ENCODE data around the gene MARCHF3. TPM values are rescaled to one million over a fixed set of nuclear protein-coding genes. Genes with fewer than 3 reads are reported as not detected.
A peak's percentile ranks its signal among the peaks of the same experiment; 100 is the strongest.

The MARCHF3 gene
- total and polyA plus RNA-seq, 5 donors, result 11.0 to 27.0 (median 16.3) TPM

DNA sequence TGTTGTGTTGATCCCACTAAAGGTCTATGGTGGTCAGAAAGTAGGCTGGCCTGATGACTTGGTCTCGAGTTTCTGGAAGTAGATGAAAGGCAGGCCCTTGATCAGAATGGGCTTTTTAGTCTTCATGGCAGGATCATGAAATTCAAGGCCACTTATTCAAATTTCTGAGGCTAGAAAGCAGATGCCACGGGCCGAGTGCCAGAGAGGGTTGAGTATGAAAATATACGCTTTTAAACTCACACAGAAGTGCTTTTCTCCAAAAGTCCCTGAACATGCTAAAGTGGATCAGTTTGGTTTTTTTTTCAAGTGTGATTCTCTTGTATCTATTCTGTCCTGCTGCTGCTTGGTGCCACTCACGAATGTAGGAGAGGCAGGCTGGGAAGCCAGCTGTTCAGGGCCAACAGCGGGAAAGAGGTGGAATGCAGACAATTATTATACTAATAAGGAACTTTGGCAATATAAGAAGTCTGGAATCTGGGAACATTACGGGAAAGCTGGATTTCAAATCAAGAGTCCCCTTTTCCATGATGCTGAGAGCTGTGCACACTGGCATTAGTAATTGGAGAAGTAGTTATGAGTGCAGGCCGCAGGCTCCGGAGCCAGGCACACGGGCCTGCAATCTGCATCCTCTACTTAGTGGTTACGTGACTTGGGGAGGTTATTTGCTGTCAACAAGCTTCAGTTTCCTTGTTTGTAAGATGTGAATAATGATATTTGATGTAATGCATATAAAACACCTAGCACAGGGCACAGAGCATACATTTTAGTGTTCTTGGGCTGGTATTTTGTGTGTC lies 157.6 kb downstream of the MARCHF3 start:
- H3K27ac ChIP-seq (ENCODE audit: low read length), result no peak overlapping the region
- no peaks in the 10 kb centered on the region for H3K27me3 ChIP-seq (ENCODE audit: control insufficient read depth, insufficient read depth)
- WGBS, result 71% methylated on average over 11 of the region's 11 CpGs
- no peaks in the 10 kb centered on the region for H3K9me3 ChIP-seq (ENCODE audit: control insufficient read depth, low read length)
- peak in 1 of 2 donors; percentile 17 for ATAC-seq
- H3K4me3 ChIP-seq (ENCODE audit: low read length), result no peak overlapping the region
- peak in 2 of 3 donors; percentile 56 to 70 for DNase-seq
- H3K4me1 ChIP-seq (ENCODE audit: control insufficient read depth, insufficient read depth, low read length), result peaks cover 2% of the 10 kb centered on the region
- intact Hi-C loops (cut with DNase I), result no loop called here

GRCh38 chr5:126871441-126871840 lies 158.9 kb downstream of the MARCHF3 start:
- intact Hi-C loops (cut with DNase I), result no loop called here
- Histone ChIP-seq H3K27me3 (ENCODE audit: control insufficient read depth, insufficient read depth) (no peaks in the 10 kb centered on the region), H3K27ac (ENCODE audit: low read length) (no peak overlapping the region), H3K4me3 (ENCODE audit: low read length) (no peak overlapping the region), H3K9me3 (ENCODE audit: control insufficient read depth, low read length) (no peaks in the 10 kb centered on the region), H3K4me1 (ENCODE audit: control insufficient read depth, insufficient read depth, low read length) (peaks cover 9% of the 10 kb centered on the region)
- DNase-seq (no peak), ATAC-seq (no peak)
- 95% methylated on average over 6 of the region's 6 CpGs for WGBS

DNA sequence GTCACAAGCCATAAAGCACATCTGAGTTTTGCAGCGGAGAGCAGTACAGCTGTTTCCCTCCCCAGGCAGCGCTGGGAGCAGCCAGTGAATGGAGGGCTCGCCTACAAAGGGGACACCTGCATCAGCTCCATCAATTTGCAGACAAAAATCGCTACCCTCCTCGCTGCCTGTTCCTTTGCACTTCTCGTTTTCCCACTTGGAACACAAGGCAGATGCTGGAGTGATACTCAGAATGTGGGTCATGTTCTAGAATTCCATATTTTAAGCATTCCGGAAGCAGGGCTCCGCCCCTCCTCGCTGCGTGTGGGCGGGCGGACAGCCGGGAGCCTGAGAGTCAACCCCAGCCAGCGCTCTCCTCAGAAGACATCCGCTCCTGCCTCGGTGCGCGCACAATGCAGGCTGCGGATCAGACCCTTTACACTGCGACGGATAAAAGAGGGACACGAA lies 161.3 kb downstream of the MARCHF3 start:
- WGBS, result 26% methylated on average over 22 of the region's 22 CpGs
- Histone ChIP-seq H3K4me3 (ENCODE audit: low read length) (no peak overlapping the region), H3K4me1 (ENCODE audit: control insufficient read depth, insufficient read depth, low read length) (peaks cover 7% of the 10 kb centered on the region), H3K27ac (ENCODE audit: low read length) (no peak overlapping the region), H3K27me3 (ENCODE audit: control insufficient read depth, insufficient read depth) (no peaks in the 10 kb centered on the region), H3K9me3 (ENCODE audit: control insufficient read depth, low read length) (no peaks in the 10 kb centered on the region)
- ATAC-seq, result peak; percentile 66 to 74
- intact Hi-C loops (cut with DNase I), result no loop called here
- peak; percentile 49 to 77 (median 75) for DNase-seq

- Histone ChIP-seq H3K9me3 (ENCODE audit: control insufficient read depth, low read length) (no peaks in the 10 kb centered on the region), H3K4me1 (ENCODE audit: control insufficient read depth, insufficient read depth, low read length) (peaks cover 7% of the 10 kb centered on the region), H3K27ac (ENCODE audit: low read length) (no peak overlapping the region), H3K4me3 (ENCODE audit: low read length) (no peak overlapping the region), H3K27me3 (ENCODE audit: control insufficient read depth, insufficient read depth) (no peaks in the 10 kb centered on the region)
- ATAC-seq (no peak), DNase-seq (no peak)
- intact Hi-C loops (cut with DNase I), result no loop called here
- 68% methylated on average over 11 of the region's 11 CpGs for WGBS
These were observed 161.9 kb downstream of the MARCHF3 start for GRCh38 chr5:126868338-126869004.

DNA sequence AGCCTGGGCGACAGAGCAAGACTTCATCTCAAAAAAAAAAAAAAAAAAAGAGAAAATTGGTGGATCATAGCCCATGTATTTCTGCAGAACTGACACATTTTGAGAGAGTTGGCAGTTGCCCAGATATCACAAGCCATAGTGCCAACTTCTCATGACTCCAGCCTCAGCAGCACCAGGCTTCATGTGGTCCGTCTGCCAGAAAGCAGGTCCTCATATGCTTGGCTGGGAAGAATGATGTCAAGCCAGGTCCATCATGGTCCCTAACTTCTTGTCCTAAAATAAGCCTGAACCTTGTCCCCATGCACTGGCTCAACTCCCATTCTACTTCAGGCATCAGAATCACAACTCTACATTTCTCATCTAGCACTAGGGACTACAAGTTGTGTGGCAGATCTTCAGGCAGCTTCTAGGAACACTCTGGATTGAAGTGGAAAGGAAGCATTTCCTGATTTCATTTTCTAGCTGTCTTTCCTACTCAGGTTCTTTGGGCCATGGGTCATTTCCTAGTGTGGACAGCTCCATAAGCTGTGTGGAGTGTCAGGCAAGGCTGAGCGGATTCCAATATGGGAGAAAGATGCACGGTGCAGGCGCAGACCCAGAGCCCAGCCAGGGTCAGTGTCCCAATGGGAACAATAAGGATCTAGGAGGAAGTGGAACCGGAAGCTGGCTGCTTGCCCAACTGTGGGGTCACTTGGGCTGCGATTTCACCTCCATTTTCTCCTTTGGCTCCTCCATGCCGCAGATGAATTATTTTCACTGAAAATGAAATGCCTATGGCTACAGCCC lies 163.3 kb downstream of the MARCHF3 start:
- H3K27ac ChIP-seq (ENCODE audit: low read length), result no peak overlapping the region
- DNase-seq (peak; percentile 44 to 72 (median 70)), ATAC-seq (peak; percentile 47 to 64)
- H3K4me1 ChIP-seq (ENCODE audit: control insufficient read depth, insufficient read depth, low read length), result peaks cover 7% of the 10 kb centered on the region
- intact Hi-C loops (cut with DNase I), result no loop called here
- no peak overlapping the region for H3K4me3 ChIP-seq (ENCODE audit: low read length)
- H3K27me3 ChIP-seq (ENCODE audit: control insufficient read depth, insufficient read depth), result no peaks in the 10 kb centered on the region
- WGBS, result 56% methylated on average over 8 of the region's 8 CpGs
- H3K9me3 ChIP-seq (ENCODE audit: control insufficient read depth, low read length), result no peaks in the 10 kb centered on the region

- WGBS, result 57% methylated on average over 3 of the region's 3 CpGs
- ATAC-seq (no peak), DNase-seq (no peak)
- Histone ChIP-seq H3K4me3 (ENCODE audit: low read length) (no peak overlapping the region), H3K4me1 (ENCODE audit: control insufficient read depth, insufficient read depth, low read length) (peaks cover 7% of the 10 kb centered on the region), H3K9me3 (ENCODE audit: control insufficient read depth, low read length) (no peaks in the 10 kb centered on the region), H3K27me3 (ENCODE audit: control insufficient read depth, insufficient read depth) (no peaks in the 10 kb centered on the region), H3K27ac (ENCODE audit: low read length) (no peak overlapping the region)
- intact Hi-C loops (cut with DNase I), result no loop called here
These were observed 165.1 kb downstream of the MARCHF3 start for GRCh38 chr5:126865299-126865698.

DNA sequence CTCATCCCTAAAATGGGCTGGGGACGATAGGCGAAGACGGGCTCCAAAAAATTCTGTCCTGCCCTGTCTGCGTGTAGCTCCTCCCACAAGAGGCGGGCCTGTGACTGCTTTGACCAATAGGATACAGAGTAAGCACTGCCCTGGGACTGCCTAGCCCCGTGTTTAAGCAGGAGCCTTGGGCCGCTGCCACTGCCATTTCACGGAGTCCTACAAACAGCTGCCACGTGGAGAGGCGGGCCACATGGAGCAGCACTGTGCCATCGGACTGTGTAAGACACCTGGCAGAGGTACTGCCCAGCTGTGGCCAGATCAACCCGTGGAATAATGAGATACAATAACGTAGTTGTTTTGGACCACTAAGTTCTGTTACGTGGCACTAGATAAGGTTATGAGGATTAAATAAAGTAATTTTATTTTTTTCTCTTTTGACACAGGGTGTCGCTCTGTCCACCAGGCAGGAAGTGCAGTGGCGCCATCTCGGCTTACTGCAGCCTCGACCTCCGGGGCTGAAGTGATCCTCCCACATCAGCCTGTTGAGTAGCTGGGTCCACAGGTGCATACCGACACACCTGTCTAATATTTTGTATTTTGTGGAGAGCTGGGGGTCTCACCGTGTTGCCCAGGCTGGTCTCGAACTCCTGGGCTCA lies 166.2 kb downstream of the MARCHF3 start:
- intact Hi-C loops (cut with DNase I), result no loop called here
- 94% methylated on average over 22 of the region's 22 CpGs for WGBS
- no peak overlapping the region for H3K4me3 ChIP-seq (ENCODE audit: low read length)
- H3K27me3 ChIP-seq (ENCODE audit: control insufficient read depth, insufficient read depth), result no peaks in the 10 kb centered on the region
- DNase-seq (no peak), ATAC-seq (no peak)
- peaks cover 7% of the 10 kb centered on the region for H3K4me1 ChIP-seq (ENCODE audit: control insufficient read depth, insufficient read depth, low read length)
- no peaks in the 10 kb centered on the region for H3K9me3 ChIP-seq (ENCODE audit: control insufficient read depth, low read length)
- no peak overlapping the region for H3K27ac ChIP-seq (ENCODE audit: low read length)

- H3K4me1 ChIP-seq (ENCODE audit: control insufficient read depth, insufficient read depth, low read length), result peaks cover 7% of the 10 kb centered on the region
- intact Hi-C loops (cut with DNase I), result no loop called here
- ATAC-seq, result no peak
- H3K9me3 ChIP-seq (ENCODE audit: control insufficient read depth, low read length), result no peaks in the 10 kb centered on the region
- H3K4me3 ChIP-seq (ENCODE audit: low read length), result no peak overlapping the region
- DNase-seq, result no peak
- no peak overlapping the region for H3K27ac ChIP-seq (ENCODE audit: low read length)
- 96% methylated on average over 4 of the region's 4 CpGs for WGBS
- no peaks in the 10 kb centered on the region for H3K27me3 ChIP-seq (ENCODE audit: control insufficient read depth, insufficient read depth)
These were observed 167.0 kb downstream of the MARCHF3 start for GRCh38 chr5:126863402-126863801.

DNA sequence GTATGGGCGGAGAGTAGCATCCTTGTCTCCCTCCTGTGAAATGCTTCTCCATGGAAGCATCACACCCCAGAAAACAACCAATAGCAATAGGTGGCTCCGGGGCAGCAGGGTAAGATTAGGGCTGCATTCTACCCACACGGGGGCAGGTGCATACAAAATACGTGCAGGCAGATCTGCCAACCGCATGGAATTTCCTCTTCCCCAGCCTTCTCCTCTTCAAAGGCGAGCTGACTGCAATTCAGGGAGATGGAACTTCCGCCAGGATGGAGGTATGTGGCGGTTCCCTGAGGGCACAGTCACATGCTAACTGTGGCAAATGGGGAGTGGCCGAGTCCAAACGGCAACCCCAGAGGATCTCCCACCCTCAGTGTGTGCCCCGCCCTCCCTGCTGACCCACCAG lies 171.9 kb downstream of the MARCHF3 start:
- 88% methylated on average over 11 of the region's 11 CpGs for WGBS
- H3K27ac ChIP-seq (ENCODE audit: low read length), result no peak overlapping the region
- intact Hi-C loops (cut with DNase I), result loop anchor here in 1 of 4 donors (10.0 kb wide), 1 partner anchor 176 kb away; the partner anchor contains the start of gene MARCHF3

DNA sequence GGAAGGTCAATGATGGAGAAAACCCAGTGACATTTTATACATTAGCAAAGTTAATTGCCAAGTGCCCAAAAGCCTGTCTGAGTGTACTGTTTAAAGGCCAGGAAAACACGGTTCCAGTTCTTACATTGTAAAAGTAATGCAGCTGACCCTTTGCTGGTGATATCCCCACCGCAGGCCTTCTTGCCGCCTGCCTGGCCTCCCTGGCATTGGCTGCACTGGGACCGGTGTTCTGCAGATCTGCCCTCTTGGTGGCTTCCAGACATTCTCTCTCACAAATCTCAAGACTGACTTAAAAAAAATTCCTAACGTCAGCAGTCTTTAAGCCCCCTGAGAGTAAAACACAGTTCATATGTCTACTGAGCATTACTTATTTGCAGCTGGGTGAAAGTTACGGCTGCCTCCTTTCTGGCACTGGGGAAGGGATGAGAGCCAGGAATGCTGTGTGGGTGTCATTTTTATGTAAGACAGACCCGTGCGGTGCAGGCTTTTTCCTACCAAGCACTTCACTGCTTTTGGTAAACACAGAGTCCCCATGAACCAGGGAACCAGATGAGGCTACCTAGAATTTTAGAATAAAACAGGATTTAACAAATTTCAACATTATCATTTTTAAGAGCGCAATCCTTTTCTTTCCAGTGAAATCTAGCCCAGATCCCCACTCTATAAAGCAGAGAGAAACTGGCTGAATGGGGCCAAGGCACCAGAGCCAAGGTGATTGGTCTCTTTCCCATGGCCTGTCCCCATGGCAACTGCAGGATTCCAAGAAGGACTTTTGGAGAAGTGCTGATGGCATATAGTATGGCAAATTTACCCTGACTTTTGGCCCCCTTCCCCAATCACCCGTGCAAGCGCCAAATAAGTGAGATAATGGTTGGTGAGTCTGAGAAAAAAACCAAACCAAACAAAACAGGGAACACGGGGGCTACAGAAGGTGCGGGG lies 172.6 kb downstream of the MARCHF3 start:
- peak; percentile 73 to 77 for ATAC-seq
- Histone ChIP-seq H3K4me3 (ENCODE audit: low read length) (no peak overlapping the region), H3K4me1 (ENCODE audit: control insufficient read depth, insufficient read depth, low read length) (no peaks in the 10 kb centered on the region), H3K27me3 (ENCODE audit: control insufficient read depth, insufficient read depth) (no peaks in the 10 kb centered on the region), H3K27ac (ENCODE audit: low read length) (peak overlapping the region; percentile 6), H3K9me3 (ENCODE audit: control insufficient read depth, low read length) (no peaks in the 10 kb centered on the region)
- intact Hi-C loops (cut with DNase I), result loop anchor here in 1 of 4 donors (10.0 kb wide), 1 partner anchor 177 kb away; the partner anchor contains the start of gene MARCHF3
- 54% methylated on average over 13 of the region's 13 CpGs for WGBS
- peak in 2 of 3 donors; percentile 40 to 68 for DNase-seq

More for the DNA sequence above, 171.9 kb downstream of the MARCHF3 start:
- Histone ChIP-seq H3K27me3 (ENCODE audit: control insufficient read depth, insufficient read depth) (no peaks in the 10 kb centered on the region), H3K4me3 (ENCODE audit: low read length) (no peak overlapping the region), H3K9me3 (ENCODE audit: control insufficient read depth, low read length) (no peaks in the 10 kb centered on the region), H3K4me1 (ENCODE audit: control insufficient read depth, insufficient read depth, low read length) (no peaks in the 10 kb centered on the region)
- DNase-seq, result no peak
- ATAC-seq, result no peak
